Cardiac fibroblast (primary cell): ENCODE data around the gene CREB3L2.
"Not testable (repeated sequence)": the region's sequence is repeated elsewhere in the genome, so short reads cannot be mapped to it uniquely, and the experiment has no call there.

Experiments used
- DNase-seq, 2 donors: peaks; one replicate each; pipeline versions ENCODE4 v3.0.0 to v3.0.0-alpha.2; 2010; ENCODE audit warnings: low read depth in 2 of 2
- H3K4me3 ChIP-seq, 2 donors: replicated peaks in 1 of 2; 1 replicate in 1 of 2; 2 replicates in 1 of 2; pipeline ENCODE4 v1.5.1; 2011; ENCODE audit warnings: low read depth in 2 of 2, low read length in 2 of 2, mild to moderate bottlenecking in 2 of 2, moderate library complexity in 1 of 2
- CTCF ChIP-seq: IDR thresholded peaks from one replicate; pipeline ENCODE4 v1.5.1; 2011; ENCODE audit warnings: low read depth, mild to moderate bottlenecking, low read length, inconsistent platforms

Gene CREB3L2

GRCh38 chr7:138001529-138002095 is at the start of gene CREB3L2:
Gene CREB3L2 (minus strand): TSS chr7:138002086. CDS start chr7:138001705, 381 bp downstream.
- H3K4me3 ChIP-seq = peak within 1 kb of the TSS; percentile 80 to 97
- peak; percentile 68 to 73 for DNase-seq
- no peak for TF ChIP-seq CTCF

- DNase-seq = no peak
- TF ChIP-seq CTCF = no peak
- H3K4me3 ChIP-seq = no peak overlapping the region
These were observed 47.7 kb upstream of the CREB3L2 start for GRCh38 chr7:138049505-138050116.

GRCh38 chr7:138047907-138048306 is 46.0 kb upstream of the CREB3L2 start:
- H3K4me3 ChIP-seq = no peak overlapping the region
- TF ChIP-seq CTCF = no peak
- DNase-seq = no peak

GRCh38 chr7:138044897-138045296 is 43.0 kb upstream of the CREB3L2 start:
- no peak for DNase-seq
- H3K4me3 ChIP-seq = no peak overlapping the region
- no peak for TF ChIP-seq CTCF

- DNase-seq, H3K4me3 ChIP-seq: not testable (repeated sequence)
These were observed 38.2 kb upstream of the CREB3L2 start for GRCh38 chr7:138040063-138040462.

GRCh38 chr7:138036135-138036534 is 34.2 kb upstream of the CREB3L2 start:
- H3K4me3 ChIP-seq = no peak overlapping the region
- TF ChIP-seq CTCF = no peak
- DNase-seq = no peak

- DNase-seq = no peak
- no peak overlapping the region for H3K4me3 ChIP-seq
- TF ChIP-seq CTCF = no peak
These were observed 31.4 kb upstream of the CREB3L2 start for GRCh38 chr7:138033241-138033640.
